Activated CD8-positive, alpha-beta memory T cell treated with anti-CD3 and anti-CD28 coated beads for 36 hours (primary cell): ENCODE data around the gene UBC. TPM values are rescaled to one million over a fixed set of nuclear protein-coding genes. Genes with fewer than 3 reads are reported as not detected.

Experiments used
- CTCF ChIA-PET: fragments of 350-600 bp; sonication (Branson Sonifier 250); formaldehyde crosslinking; loops from one replicate; lab custom pipeline; 2021; ENCODE audit warnings: antibody characterized with exemption; lab: Charles Lee
- POLR2A ChIA-PET: fragments of 350-600 bp; sonication (Branson Sonifier 250); formaldehyde crosslinking; loops from one replicate; lab custom pipeline; 2021; ENCODE audit warnings: antibody characterized with exemption; lab: Charles Lee
- total RNA-seq, 2 experiments: library from RNA; stranded (reverse); gene quantifications; one replicate each; pipeline ENCODE4 v1.2.3, GENCODE V29; 2021

Gene UBC
- total RNA-seq: 100 to 1,000 TPM; 730 to 758 TPM

DNA sequence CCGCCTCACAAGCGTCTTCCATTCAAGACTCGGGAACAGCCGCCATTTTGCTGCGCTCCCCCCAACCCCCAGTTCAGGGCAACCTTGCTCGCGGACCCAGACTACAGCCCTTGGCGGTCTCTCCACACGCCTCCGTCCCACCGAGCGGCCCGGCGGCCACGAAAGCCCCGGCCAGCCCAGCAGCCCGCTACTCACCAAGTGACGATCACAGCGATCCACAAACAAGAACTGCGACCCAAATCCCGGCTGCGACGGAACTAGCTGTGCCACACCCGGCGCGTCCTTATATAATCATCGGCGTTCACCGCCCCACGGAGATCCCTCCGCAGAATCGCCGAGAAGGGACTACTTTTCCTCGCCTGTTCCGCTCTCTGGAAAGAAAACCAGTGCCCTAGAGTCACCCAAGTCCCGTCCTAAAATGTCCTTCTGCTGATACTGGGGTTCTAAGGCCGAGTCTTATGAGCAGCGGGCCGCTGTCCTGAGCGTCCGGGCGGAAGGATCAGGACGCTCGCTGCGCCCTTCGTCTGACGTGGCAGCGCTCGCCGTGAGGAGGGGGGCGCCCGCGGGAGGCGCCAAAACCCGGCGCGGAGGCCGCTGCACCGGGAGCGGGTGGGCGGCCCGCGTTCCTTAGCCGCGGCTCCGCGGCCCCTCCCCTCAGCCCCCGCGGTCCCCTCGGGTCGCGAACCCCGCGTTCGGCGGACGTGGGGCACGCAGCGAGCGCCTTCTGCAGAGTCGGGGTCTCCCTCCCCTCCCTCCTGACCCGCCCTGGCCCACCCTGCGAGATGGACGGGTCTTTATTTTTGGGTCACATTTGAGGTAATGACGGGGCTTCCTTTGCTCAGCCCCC, at the start of gene UBC:
TSS of gene UBC (minus strand) at position 259 of the 847 bp plus-strand sequence. CDS start 879 bp downstream, outside the sequence.
- ChIA-PET CTCF (interaction anchor here (0.6 to 13.5 kb wide), 8 partner anchors 8 to 464 kb away, joined by 3 to 150 read pairs (median 4); no protein-coding TSS in a partner anchor), POLR2A (interaction anchor here (0.6 to 3.5 kb wide), 5 partner anchors 12 to 26 kb away, joined by 4 to 18 read pairs (median 8); no protein-coding TSS in a partner anchor)

DNA sequence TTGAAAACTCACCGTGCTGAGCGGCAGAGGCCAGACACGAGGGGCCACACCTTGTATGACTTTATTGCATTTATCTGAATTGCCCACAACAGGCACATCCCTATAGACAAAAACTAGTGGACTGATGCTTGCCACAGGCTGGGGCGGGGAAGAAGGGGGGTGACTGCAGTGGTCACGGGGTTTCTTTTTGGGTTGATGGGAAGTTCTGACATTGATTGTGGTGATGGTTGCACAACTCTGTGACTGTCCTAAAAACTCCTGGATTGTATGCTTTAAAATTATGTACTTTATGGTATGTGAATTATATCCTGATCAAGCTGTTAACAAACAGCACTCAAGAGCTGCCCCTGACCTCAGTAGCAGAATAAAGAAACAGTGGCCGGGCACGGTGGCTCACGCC, 48.8 kb upstream of the UBC start:
- POLR2A ChIA-PET: no interaction called here
- CTCF ChIA-PET: interaction anchor here (0.7 to 1.2 kb wide), 3 partner anchors 17 to 25 kb away, joined by 3 to 6 read pairs (median 3); no protein-coding TSS in a partner anchor

DNA sequence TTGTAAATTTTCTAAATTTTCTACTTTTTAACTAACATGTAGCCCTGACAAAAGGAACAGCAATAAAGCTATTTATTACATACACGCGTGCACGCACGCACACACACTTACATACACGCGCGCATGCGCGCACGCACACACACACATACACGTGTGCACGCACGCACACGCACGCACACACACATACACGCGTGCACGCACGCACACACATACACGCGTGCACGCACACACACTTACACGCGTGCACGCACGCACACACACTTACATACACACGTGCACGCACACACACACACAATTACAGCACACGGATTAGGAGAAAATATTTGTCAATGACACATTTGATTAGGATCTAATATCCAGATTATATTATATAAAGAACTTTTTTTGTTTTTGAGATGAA, 46.6 kb upstream of the UBC start:
- CTCF ChIA-PET: no interaction called here
- POLR2A ChIA-PET: interaction anchor here (1.2 kb wide), 1 partner anchor 15 kb away, joined by 4 read pairs; no protein-coding TSS in a partner anchor

- CTCF ChIA-PET: no interaction called here
- POLR2A ChIA-PET: no interaction called here
Measured at GRCh38 chr12:124956571-124956970, 42.1 kb upstream of the UBC start.

- CTCF ChIA-PET: interaction anchor here (1.7 kb wide), 1 partner anchor 14 kb away, joined by 8 read pairs; no protein-coding TSS in a partner anchor
- POLR2A ChIA-PET: no interaction called here
Measured at GRCh38 chr12:124954771-124955170, 40.3 kb upstream of the UBC start.

DNA sequence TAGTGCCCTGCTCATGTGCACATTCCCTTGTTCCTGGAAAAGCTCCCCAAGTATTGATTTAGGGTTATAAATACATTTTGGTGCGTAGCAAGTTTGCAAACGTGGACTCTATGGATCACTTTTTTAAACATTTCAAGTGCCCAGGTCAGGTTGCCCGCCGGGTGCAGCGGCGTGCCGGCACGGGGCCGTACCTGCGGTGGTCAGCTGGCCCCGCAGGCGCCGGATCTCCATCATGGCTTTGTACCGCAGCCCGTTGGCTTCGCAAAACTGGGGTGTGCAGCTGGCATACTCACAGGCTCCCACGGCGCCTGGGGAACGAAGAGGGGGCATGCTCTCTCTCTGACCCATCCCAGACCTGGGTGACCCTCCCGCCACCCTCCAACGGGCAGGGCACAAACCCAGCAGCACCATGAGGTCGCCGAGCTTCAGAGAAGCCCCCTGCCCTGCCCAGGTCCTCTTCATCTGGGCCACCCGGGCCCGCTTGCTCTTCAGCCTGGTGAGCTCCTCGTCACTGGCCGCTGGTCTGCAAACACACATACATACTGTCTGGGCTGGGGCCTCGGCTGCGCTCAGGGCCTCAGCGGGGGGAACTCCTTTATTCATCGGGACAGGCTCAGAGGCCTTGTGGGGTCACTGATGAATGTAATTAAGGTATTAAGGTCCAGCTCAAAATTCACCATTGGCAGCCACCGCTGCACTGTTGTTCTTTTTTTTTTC, 39.4 kb upstream of the UBC start:
- ChIA-PET CTCF (interaction anchor here (1.0 to 1.7 kb wide), 2 partner anchors 11 to 13 kb away, joined by 3 to 8 read pairs; no protein-coding TSS in a partner anchor), POLR2A (no interaction called here)

DNA sequence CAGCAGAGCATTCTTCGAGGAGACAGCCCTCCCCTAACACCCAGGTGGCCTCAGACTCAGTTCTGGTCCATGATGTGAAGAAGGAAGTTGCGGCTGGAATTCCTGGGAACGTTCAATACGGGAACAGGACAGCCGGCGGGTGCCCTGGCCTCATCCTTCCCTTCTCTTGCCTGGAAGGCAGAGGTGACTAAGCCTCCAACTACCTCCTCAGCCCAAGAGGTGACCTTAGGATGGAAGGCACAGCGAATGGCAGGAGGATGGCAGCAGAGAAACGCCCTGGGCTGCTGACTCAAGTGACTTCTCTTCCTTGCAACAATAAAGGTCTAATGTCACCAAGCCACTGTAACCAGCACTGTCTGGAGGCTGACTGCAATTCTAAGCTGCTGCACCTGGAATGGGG, 38.4 kb upstream of the UBC start:
- POLR2A ChIA-PET: no interaction called here
- CTCF ChIA-PET: no interaction called here

- CTCF ChIA-PET: interaction anchor here (0.9 kb wide), 1 partner anchor 26 kb away, joined by 3 read pairs; no protein-coding TSS in a partner anchor
- POLR2A ChIA-PET: interaction anchor here (0.7 kb wide), 1 partner anchor 27 kb away, joined by 3 read pairs; no protein-coding TSS in a partner anchor
Measured at GRCh38 chr12:124952295-124952694, 37.8 kb upstream of the UBC start.

DNA sequence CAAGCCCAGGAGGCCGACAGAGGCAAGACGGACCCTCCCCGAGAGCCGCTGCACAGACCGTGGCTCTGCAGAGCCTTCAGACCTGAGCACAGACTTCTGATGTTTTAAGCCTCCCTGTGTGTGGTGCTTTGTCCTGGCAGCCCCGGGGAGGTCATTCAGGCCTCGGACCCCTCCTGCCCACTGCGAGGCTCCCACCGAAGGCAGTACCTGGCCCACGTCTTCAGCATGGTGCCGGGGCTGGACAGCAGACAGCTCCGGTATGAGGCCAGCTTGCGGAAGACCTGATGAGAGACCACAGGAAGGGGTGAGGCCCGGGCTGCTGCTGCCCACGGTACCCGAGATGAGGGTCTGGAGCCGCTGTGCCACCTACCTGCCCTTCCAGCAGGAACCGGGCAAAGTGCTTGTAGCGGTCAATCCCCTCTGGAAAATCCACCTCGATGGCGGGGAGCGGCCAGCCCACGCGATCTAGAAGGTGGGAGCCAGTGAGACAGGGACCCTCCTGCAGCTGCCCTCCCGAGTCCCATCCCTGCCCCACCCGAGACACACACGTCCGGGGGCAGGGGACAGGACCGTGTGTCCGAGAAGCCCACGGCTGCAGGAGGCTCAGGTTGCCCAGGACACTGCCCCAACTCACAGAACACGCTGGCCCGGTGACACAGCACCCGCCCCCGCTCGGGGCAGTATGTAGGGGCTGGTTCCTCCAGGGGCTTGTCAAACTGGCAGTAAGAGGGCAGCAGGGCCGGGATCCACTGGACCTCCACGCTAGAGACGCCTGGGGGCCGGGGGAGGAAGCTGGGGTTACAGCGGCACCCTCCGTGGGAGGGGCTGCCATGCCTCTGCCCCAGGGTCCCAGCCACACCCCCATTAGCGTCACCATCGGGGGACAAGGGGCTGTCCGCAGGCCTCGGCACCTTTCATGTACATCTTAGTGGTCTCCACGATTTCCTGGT, 35.6 kb upstream of the UBC start:
- ChIA-PET CTCF (no interaction called here), POLR2A (no interaction called here)

GRCh38 chr12:124949066-124949465, 34.6 kb upstream of the UBC start:
- ChIA-PET CTCF (interaction anchor here (1.6 kb wide), 1 partner anchor 9 kb away, joined by 5 read pairs; no protein-coding TSS in a partner anchor), POLR2A (no interaction called here)

DNA sequence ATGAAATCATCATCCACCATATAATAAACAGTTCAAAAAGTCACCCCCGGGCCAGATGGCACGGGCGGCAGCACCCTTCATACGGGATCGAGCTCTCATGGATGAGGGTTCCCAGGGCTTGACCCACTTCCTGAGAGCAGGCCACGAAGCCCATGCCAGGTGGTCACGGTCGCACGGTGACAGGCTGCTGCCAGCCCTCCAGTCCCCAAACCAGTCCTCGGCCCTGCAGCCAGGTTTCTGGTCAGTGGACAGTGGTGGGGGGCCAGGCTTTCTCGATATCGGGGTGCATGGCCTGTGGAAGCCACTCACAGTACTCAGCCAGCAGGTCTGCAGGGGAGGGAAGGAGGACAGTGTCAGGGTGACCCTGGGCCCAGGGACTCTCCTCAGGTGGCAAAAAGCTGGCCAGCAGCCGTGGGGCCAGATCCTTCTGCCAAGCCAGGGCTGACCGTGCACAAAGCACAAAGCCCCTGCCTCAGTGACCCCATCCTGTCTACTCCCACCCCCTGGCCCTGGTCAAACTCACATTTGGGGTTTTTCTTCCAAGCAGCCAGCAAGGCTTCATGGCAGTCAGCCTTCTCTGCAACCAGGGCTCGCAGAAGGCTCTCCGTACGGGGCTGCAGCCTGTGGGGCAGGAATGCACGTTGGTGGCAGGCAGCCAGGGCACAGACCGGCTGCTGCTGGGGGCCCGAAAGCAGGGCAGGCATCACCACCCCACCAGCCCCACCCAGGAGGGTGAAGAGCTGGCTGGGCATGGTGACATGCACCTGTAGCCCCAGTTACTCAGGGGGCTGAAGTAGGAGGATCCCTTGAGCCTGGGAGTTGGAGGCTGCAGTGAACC, 33.3 kb upstream of the UBC start:
- CTCF ChIA-PET: interaction anchor here (0.6 to 1.6 kb wide), 2 partner anchors 8 to 16 kb away, joined by 4 to 5 read pairs; no protein-coding TSS in a partner anchor
- POLR2A ChIA-PET: no interaction called here

DNA sequence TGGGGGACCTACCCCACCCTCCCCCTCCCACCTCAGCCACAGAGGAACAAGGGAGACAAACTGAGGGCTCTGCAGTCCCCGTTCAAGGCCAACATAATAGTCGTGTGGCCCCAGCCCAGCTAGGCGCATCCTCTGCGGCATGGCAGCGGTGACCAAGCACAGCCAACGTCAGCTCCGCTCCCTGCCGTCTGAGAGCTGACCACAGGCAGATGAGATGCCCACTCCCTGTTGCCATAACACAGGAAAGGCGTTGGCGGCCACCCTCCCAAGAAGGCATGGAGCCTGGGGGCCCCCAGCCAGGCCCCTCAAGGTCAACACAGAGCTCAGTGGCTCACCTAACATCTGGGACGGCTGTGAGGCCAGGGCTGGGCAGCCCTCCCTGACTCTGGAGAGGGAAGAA, 32.6 kb upstream of the UBC start:
- ChIA-PET CTCF (no interaction called here), POLR2A (interaction anchor here (0.6 kb wide), 1 partner anchor 63 kb away, joined by 4 read pairs; no protein-coding TSS in a partner anchor)

DNA sequence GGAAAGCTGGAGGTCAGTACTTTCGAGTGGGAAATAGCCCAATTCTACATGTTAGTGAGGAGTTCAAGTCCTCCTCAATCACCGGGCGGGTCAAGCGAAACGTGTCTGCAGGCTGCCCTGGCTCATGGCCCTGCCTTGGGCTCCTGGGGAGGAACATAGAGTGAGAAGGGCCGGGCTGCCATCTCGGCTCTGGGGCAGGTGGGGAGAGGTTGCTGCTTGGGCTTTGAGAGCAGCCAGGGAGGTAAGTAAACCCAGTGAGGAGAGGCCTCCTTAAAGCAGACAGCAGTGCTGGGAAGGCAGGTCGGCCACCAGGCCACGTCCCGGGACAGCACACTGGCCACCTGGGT, 32.0 kb upstream of the UBC start:
- ChIA-PET CTCF (interaction anchor here (0.6 kb wide), 1 partner anchor 17 kb away, joined by 3 read pairs; no protein-coding TSS in a partner anchor), POLR2A (interaction anchor here (1.0 kb wide), 1 partner anchor 15 kb away, joined by 4 read pairs; no protein-coding TSS in a partner anchor)

- POLR2A ChIA-PET: interaction anchor here (0.8 to 2.5 kb wide), 7 partner anchors 19 to 34 kb away, joined by 3 to 18 read pairs (median 6); partner anchors contain the start of gene UBC
- CTCF ChIA-PET: interaction anchor here (0.6 to 8.4 kb wide), 12 partner anchors 9 to 166 kb away, joined by 3 to 150 read pairs (median 7); partner anchors contain the start of genes DHX37 and UBC
Measured at GRCh38 chr12:124941170-124941527, 26.7 kb upstream of the UBC start.

DNA sequence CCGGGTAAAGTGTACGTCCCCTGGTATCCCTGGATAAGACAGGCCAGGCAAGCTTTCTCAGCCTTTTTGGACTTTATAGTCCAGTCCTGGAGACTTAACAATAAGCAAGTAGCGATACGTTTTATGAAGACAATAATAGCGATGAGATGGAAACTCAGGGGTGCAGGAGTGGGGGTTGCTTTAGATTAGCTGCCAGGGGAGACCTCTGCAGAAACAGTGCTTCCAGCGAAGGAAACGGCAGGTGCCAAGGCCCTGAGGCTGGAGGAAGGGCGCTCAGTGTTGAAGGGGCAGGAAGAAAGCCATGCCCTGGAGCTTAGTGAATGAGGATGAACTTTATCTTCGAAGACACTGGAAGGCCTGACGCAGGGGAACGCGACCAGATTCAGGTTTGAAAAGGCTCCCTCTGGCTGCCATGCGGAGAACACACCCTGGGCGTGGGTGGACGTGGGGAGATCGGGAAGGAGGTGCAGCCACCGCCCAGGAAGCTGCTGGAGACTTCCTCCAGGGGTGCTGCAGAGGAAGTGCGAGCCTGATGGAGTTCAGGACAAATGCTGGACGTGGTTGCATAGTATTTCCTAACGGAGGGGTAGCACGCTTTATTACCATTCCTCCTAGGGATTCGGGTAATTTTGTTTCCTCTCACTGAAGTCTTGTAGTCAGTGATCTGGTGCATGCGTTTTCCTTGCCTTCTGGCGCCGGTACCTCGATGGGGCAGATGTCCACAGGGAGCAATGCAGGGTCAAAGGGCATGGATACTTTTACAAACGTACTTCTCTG, 26.1 kb upstream of the UBC start:
- CTCF ChIA-PET: interaction anchor here (0.5 to 8.4 kb wide), 17 partner anchors 8 to 166 kb away, joined by 3 to 150 read pairs (median 5); partner anchors contain the start of genes DHX37 and UBC
- POLR2A ChIA-PET: interaction anchor here (0.8 to 2.5 kb wide), 10 partner anchors 12 to 48 kb away, joined by 3 to 18 read pairs (median 4); partner anchors contain the start of genes DHX37 and UBC

- POLR2A ChIA-PET: interaction anchor here (1.0 to 2.5 kb wide), 9 partner anchors 11 to 49 kb away, joined by 3 to 18 read pairs (median 4); partner anchors contain the start of genes DHX37 and UBC
- CTCF ChIA-PET: interaction anchor here (0.5 to 8.4 kb wide), 14 partner anchors 8 to 165 kb away, joined by 3 to 150 read pairs (median 6); partner anchors contain the start of genes DHX37 and UBC
Measured at GRCh38 chr12:124940143-124940392, 25.6 kb upstream of the UBC start.
